Measurements from ENCODE around the gene ACOX3.
"Not testable (repeated sequence)": the region's sequence is repeated elsewhere in the genome, so short reads cannot be mapped to it uniquely, and the experiment has no call there.

The ACOX3 gene

DNA sequence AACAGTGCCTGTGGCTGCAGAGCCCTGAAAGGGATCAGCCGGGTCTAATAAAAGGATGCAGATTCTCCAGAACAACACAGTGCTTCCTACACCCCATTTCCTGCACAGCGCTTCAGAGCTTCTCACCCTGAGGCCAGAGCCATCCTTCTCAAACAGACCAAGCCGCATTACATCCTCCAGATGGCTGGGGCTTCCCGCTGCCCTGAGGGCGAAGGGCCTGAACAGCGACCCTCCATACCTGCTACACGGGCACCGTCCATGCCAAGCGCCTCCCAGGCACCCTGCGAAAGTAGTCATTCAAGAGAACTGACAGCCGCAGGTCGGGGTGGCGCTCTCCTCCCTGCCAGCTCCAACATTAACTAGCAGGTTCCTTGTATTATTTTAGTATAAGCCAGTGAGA is 36.5 kb downstream of the ACOX3 start:
- DNase-seq = no peak

DNA sequence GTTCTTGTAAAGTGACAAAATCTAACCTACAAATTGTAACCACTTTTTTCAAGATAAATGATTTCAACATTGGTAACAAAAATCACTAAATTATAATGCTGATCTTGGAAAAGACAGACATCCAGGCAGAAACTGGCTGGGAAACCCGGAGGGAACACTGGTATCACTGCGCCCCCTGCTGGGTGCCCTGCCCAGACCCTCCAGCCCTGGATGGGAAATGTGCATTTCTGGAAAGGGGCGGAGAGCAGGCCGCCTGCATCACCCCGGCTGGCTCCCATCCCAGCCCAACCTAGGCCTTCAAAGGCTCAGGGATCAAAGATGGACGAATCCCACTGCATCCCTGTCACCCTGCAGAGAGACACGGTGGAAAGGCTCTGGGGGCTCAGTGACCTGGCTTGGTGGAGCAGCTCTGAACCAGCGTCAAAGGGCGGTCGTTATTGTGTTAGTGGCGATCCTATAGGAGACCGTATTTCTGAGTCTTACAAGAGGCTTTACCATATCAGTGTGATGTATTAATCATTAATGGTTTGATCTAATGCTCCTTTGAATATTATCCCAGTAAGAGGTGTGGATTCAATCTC is 37.3 kb downstream of the ACOX3 start:
- DNase-seq = peak; percentile 61

DNA sequence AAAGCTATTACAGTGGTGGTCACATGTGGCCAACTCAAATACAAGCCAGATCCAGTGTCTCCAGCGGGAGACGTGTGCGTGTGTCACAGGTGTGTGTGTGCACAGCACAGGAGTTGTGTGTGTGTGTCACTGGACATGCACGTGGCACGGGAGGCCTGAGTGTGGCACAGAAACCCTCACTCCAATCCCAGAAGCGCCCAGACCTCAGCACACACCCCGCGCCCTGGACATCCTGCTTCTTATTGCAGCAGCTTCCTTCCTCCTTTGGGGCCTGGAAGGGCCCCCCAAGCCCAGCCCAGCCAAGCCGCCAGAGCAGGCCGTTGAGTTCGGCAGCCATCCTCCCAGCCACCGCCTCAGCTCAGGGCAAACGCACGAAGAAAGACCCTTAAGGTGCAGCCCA is 37.9 kb downstream of the ACOX3 start:
- no peak for DNase-seq

DNA sequence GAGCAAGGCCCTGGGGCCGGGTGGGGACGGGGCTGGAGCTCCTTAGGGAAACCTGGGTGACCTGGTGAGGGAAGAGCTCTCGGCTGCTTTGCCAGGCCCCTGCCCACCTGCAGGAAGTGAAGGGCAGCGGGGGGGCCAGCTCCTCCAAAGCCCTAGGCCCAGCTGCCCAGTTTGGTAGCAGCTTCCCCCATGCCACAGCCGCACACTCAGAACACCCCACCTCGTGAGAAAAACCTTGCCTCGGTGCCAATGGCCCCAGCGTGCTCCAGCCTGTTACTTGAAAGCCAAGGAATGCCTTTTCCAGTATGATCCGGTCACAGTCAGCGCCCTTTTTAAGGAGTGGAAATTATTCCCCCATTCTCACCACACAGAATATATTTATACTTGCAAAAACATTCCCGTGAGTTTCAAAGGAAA is 38.3 kb downstream of the ACOX3 start:
- no peak for DNase-seq

DNA sequence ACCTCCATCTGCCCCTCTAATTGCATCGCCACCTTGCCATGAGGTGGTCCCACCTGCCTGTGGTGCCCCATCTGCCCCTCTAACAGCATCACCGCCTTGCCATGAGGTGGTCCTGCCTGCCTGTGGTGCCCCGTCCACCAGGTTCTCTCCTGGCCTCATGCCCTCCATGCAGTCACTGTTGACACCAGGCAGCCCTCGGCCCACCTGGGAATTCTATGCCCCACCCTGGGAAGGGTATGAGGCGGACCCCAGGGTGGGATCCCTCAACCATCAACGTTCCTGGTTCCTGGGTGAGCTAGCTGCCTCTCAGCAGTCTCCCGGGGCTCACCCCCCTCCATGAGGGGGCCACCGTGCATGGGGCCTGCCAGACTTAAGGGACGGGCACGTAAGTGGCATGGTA is 38.9 kb downstream of the ACOX3 start:
- DNase-seq = no peak

DNA sequence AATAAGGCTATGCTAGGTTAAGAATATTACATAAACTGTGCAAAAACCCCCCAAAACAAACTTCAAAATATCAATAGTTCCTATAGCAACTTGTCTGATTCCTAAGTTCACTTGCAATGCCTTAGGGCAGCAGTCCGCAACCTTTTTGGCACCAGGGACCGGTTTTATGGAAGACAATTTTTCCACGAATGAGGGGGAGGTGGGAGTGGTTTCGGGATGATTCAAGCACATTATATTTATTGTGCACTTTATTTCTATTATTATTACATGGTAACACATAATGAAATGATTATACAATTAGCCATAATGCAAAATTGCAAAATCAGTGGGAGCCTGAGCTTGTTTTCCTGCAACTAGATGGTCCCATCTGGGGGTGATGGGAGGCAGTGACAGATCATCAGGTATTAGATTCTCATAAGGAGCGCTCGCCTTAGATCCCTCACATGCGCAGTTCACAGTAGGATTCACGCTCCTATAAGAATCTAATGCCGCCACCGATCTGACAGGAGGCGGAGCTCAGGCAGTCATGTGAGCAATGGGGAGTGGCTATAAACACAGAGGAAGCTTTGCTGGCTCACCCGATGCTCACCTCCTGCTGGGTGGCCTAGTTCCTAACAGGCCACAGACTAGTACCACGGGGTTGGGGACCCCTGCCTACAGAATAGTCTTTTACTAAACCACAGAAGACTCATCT is 39.7 kb downstream of the ACOX3 start:
- no peak for DNase-seq

DNA sequence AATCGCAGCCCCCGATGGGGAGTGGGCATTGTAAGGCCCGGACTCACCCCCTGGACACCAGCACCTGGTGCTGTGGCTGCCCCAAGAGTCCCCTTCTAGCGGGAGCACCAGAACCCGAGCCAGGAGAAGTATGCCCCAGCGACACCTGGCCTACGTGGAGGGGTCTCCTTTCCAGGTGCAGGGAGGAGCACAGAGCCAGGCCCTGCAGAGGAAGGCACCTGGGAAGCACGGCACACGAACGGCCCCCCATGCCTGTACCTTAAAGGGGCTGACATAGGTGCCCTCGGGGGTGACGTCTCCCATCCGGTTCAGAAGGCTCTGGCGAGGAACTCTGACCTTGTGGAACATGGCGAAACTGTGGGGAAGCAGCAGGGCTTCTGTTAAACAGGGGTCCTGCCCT is 41.2 kb downstream of the ACOX3 start:
- no peak for DNase-seq

DNA sequence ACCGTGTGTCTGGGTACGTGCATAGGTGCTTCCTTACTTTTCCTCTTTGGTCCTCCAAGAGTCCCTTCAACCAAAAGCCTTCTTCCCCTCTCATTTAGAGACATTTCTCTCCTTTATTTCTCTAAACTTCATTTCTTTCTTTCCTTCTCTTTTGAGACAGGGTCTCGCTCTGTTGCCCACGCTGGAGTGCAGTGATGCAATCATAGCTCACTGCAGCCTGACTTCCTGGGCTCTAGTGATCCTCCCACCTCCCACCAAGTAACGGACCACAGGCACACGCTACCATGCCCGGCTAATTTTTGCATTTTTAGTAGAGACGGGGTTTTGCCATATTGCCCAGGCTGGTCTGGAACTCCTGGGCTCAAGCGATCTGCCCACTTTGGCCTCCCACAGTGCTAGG is 42.2 kb downstream of the ACOX3 start:
- DNase-seq = no peak

DNA sequence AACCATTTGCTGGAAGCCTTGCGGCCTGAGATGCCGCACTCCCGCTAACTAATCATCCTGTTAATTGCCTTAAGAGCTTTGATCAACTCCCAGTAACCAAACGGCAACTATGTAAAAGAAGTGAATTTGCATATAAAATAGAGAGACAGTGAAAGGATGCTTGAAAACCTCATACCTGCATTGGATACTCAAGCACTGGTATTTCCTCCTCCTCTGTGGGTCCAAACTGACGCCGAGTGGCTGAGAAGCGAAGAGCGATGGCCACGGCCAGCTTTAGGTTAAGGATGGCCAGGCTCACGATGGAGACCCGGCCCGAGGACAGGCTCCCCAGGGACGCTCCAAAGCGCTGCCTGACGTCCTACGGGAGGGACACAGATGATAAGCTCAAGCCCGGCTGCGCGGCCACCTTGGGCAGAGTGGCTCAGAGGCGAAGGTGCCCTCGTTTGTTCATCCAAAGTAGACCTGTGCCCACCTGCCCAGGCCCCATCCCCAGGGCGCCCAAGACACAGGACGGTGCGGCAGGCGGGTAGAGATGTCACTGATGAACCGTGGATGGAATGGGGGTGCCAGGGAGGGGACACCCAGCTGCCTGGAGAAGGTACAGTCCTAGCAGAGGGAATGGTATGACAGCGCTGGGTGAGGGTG is 43.6 kb downstream of the ACOX3 start:
- no peak for DNase-seq

DNA sequence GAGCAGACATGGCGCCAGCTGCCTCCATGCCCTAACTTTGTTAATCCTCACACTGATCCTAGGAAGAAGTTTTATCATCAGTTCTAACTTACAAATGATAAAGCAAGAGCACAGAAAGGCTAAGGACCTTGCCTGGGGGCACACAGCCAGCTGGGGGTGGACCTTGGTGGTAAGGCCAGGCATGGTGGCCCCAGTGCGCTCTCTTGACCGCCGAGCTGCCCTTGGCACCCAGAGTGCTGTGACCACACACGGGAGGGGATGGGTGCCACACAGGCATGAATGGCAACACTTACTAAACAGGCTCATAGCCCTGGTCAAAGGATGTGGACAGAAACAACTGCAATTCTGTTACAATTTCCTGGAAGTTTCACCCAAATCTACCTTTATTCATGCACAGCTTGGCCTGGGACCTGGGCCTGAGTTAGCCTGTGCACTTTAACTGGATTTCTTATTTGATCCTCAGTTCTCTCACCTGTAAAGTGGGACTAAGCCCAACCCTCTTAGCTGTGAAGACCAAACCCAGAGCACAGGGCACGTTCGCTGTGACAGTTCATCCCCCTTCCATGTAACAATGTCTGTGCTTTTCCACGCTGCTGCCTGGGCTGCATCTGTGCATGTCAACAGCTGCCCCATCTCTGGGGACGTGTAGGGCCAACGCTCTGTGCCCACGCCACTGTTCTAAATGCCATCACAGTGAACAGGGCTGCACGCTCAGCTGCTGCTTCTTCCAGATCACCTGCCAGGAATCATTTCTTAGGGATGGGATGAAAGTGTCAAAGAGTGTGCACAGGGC is 44.8 kb downstream of the ACOX3 start:
- DNase-seq = no peak

DNA sequence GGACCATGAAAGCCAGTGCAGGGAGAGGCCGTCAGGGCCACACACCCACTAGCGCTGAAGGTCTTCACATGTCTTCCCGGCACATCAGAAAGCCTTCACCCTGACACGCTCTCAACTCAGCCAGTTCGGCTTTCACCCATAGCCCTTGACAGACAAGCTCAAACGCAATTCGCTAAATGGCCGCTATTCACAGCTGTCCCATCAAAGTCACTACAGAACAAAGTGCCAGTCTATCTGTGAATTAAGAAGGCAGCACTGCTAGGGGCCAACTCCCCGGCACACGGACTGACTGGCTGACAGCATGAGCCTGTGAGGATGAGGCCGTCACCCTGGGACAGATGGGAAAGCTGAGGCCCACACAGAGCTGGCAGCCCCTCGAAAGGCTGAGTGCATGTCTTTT is 45.7 kb downstream of the ACOX3 start:
- DNase-seq = no peak

DNA sequence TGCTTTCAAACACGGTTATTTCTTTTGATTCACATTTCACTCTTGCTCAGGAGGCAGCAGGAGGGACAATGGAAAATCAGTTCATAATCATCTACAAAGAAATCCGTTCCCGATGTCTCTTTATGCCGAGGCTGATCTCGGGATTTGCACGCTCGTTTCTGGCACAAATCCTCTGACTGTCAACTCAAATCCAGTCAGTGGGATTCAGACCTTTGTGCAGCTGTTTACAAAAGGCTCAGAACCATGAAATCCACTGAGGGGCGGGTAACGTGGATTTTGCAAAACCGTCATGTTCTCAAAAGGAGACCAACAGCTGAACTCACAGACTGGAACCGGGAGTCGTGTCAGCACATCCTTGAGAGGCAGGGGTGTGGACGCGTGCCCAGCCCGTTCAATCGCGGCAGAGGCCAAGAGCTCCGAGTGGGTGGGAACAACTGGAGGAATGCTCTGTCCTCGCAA is 46.4 kb downstream of the ACOX3 start:
- DNase-seq = no peak

DNA sequence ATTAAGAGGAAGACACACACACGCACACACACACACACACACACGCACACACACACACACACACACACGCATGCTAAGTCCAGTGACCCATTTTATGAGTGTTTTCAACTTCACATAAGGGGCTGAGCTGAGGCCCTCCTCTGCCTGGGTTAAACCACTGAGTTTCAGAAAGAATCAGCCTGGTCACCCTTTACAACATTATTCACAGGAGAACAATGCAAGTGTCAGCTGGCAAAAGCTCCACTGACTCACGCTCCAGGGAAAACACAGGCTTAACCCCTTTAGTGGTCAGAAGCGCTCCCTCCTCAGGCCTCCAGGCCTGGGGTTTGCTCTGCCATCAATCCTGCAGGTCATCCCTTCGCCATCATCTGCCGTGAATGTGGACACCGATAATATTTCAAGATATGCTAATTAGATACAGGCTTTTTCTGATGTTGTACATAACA is 46.9 kb downstream of the ACOX3 start:
- peak; percentile 41 for DNase-seq

DNA sequence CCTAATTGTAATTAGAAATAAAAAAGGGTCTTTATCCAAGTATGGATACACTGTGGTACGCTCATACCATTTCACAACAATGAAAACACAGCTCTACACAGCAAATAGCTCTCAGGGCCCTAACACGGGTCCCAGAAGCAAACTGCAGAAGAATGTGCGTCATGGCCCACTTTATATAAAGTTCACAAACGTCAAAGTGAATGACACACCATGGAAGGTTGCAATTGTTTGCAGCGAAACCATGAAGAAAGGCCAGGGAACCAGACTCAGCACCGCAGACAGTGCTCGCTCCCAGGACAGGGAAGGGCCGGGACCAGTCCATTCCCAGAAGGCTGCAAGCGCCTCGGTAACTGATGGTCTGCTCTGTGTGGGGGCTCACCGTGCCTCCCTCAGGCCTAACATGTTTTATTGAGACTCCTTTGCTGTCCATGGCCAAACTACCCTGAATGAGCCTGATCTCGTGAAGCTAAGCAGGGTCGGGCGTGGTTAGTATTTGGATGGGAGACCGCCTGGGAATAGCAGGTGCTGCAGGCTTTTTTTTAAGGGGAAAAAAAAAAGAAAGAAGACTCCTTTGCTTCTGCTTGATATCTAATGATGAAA is 47.8 kb downstream of the ACOX3 start:
- DNase-seq = no peak

DNA sequence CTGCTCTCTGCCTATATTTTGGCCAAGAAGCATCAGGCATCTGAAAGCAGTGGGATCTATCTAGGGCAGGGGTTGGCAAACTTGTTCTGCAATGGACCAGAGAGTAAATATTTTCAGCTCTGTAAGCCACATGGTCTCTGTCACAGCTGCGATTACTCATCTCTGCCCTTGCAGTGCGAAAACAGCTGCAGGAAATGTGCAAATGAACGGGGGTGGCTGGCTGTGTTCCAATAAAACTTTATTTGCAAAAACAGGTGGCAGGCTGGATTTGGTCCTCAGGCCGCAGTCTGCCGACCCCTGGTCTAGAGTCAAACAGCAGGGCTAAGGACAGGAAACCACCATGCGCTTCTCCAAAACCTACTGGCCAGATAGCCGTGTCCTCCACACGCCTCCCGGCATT is 48.6 kb downstream of the ACOX3 start:
- peak; percentile 64 for DNase-seq

DNA sequence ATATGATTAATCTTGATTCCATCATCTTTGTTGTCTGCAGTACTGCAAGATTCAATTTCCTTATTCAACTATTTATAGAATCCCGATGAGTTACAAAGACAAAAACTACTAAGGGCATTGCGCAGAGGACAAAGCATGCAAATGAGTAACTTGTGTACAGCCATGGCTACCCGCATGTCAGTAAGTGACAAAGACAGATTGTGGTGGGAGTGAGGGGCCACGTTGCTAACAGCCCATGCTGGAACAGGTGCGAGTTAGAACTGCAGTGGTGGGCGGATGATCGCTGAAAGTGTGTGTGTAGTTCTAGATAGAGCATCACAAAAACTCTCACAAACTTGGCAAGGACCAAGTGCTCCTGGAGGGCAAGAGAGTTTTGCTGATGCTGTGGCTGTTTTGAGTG is 49.5 kb downstream of the ACOX3 start:
- no peak for DNase-seq

DNA sequence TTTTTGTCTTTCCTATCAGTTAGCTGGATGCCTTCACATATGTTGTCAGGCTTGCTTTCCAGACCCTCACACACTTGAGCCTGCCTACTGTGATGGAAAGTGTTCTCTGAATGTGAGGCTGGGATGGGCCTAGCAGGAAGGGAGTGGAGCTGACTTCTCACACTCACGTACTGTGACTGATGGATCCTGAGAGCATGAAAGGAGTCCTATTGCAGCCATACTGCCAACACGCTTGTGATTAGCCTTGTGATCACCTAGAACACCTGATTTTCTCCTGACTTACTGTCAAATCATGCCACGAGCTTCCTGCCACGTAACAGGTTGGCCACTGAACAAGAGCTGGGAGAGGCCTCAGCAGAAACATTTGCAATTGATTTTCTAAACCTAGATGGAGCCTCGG is 49.9 kb downstream of the ACOX3 start:
- no peak for DNase-seq

DNA sequence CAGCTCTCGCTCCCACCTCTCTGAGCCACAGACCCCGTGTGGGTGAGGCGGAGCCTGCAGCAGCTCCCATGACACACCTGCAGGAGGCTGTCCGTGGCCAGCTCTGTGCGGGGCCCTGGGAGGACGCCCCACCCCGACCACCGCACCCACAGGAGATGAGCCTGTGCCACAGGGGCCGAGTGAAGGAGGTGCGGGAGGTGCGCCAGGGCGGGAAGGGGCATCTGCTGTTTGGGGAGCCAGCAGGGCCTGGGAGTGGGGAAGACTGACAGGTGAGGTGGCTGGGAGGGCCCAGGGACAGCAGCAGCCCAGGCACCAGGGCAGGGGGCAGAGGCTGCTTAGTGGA is 52.0 kb downstream of the ACOX3 start:
- no peak for DNase-seq

DNA sequence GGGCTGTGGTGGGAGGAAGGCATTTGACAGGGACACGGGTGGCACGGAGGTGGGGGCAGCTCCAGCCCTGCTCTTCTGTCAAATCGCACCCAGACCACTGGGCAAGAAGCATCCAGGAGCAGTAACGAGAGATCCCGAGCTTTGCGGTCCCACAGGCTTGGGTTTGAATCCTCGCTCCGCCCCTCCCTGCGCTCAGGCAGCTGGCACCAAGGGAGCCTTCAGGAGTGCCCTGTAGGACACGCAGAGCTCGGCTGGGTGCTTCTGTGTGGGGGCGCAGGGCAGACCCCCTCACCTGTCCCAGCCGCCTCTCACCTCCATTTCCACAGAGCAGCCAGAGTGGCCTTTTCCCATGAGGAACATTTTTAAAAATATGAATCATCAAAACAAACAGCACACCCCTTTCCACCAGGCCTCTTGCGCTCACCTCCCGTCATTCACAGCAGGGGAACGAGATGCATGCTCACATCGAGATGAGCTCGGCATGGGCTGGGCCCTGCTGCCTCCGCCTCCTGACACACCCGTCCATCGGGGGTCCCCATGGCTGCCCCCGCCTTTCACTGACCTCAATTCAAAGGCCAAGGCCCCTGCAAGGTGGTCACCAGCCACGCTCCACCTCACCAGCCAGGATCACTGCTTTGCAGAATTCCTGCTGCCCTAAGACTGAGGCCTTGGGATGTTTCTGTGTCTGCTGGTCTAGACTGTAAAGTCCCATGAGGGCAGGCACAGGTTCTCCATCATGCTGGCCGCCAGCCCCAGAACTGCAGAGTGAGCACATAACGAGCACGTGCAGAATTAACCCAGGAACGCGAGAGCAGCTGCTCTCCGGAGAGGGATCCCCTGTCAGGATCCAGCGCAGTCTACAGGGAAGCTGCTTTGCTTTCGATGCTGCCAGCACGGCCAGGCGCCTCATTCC is 52.7 kb downstream of the ACOX3 start:
- no peak for DNase-seq

DNA sequence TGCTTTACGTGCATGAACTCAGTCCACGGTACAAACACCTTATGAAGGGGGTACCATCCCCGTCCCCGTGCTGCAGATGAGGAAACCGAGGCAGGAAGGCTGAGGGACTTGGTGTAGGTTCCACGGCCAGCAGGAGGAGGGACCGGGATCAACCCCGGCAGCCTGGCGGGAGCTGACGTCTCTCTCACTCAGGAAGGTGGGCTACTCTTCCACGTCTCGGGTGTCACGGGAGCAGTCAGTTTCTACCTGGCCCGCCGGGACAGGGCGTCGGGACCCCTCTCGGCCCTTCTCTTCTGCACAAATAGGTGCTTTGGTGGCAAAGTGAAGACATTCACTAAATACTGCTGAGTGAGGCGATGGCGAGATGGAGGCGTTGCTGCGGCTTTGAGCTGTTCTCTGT is 53.3 kb downstream of the ACOX3 start:
- DNase-seq = no peak

DNA sequence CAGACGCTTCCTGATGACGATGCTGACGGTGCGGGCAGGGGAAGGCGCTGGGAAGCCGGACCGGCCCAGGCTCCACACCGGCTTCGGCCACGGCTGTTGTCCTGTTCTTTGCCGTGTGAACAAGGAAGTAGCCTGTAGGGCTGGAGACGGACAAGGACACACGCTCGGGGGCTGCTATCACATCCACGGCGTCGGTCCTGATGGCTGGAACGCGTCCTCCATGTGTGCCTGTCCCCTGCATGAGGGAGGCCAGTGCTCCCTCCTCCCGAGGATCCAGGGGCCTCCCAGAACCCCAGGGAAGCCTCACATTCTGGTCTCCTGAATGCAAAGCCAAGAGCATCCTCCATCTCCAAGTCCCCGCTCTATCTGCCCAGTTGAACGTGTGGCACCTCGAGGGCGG is 53.8 kb downstream of the ACOX3 start:
- DNase-seq = no peak

DNA sequence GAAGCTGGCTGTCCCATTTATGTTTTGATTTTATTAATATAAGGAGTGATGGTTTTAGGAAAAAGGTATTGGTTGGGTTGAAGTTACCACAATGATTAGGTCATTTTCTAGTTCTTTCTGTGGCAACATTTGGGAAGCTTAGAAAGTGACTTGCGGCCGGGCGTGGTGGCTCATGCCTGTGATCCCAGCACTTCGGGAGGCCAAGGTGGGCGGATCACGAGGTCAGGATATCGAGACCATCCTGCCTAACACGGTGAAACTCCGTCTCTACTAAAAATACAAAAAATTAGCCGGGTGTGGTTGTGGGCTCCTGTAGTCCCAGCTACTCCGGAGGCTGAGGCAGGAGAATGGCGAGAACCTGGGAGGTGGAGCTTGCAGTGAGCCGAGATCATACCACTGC is 54.4 kb downstream of the ACOX3 start:
- DNase-seq = not testable (repeated sequence)
